Skin epidermis (tissue), 12 donors: ENCODE data around the gene ARSA.

Experiments
- H3K27ac ChIP-seq, 21 experiments: fragments of 200-600 bp; sonication (generic) in 11 of 21; one replicate each; pipeline ENCODE4 v1.5.0; 2020; ENCODE audit warnings: mild to moderate bottlenecking in 3 of 21, inconsistent platforms in 2 of 21, moderate library complexity in 2 of 21
- H3K4me3 ChIP-seq, 7 experiments: fragments of 200-600 bp; sonication (generic) in 2 of 7; one replicate each; pipeline ENCODE4 v1.5.0; 2020; ENCODE audit warnings: inconsistent platforms in 2 of 7, mild to moderate bottlenecking in 2 of 7, moderate library complexity in 1 of 7

The ARSA gene

DNA sequence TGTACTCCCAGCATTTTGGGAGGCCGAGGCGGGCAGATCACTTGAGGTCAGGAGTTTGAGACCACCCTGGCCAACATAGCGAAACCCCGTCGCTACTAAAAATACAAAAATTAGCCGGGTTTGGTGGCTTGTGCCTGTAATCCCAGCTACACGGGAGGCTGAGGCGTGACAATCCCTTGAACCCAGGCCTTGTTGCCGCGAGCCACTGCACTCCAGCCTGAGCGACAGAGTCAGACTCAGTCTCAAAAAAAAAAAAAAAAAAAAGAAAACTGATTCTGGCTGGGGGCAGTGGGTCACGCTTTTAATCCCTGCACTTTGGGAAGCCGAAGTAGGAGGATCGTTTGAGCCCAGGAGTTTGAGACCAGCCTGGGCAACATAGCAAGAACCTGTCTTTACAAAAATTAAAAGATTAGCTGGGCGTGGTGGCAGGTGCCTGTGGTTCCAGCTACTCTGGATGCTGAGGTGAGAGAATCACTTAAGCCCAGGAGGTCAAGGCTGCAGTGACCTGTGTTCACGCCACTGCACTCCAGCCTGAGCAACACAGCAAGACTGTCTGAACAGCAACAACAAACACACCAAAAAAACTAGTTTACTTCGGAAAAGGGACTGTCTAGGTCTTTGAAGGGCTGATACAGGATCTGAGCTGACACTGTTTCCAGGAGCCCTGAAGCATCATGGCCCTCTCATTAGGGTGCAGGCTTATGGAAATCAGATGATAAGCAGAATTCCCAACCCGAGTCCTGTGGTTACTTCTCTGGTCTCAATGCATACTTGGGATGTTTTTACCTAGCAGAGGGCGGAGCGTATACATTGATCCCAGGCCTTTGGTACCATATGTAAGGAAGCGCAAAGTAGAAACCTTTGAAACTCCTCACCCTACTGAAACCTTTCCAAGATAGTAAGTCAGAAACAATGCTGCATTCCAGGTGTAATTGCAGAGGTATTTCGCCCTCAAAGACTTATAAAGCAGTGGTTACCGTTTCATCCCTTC is 43.6 kb downstream of the ARSA start:
- no peak overlapping the region for H3K4me3 ChIP-seq
- H3K27ac ChIP-seq = no peak overlapping the region

DNA sequence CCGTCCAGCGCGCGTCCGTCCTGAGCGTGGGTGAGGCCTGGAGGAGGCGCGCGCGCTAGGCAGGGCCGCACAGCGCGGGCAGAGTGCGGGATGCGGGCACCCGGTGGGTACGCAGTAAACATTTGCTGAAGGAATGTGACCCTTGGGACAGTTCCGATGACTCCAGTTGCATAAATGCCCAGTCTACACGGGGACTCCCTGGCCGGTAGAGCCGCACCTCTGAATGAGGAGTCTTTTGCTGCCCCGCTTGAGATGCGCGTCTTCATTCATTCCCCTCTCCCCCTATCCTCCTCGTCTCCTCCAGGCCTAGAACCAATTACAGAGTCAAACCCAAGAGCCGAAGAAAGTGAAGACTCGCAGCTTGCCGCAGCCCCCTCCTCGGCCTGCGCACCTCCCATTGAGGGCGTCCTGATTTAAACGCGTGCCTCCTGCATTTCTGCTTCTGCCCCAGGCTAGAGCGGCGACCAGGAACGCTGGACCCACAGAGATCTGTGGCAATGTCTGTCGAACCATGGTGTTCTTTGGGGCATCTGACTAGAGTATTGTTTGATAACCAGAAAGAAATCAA is 44.6 kb downstream of the ARSA start:
- peak overlapping the region; percentile 42 to 99 (median 98) for H3K27ac ChIP-seq

DNA sequence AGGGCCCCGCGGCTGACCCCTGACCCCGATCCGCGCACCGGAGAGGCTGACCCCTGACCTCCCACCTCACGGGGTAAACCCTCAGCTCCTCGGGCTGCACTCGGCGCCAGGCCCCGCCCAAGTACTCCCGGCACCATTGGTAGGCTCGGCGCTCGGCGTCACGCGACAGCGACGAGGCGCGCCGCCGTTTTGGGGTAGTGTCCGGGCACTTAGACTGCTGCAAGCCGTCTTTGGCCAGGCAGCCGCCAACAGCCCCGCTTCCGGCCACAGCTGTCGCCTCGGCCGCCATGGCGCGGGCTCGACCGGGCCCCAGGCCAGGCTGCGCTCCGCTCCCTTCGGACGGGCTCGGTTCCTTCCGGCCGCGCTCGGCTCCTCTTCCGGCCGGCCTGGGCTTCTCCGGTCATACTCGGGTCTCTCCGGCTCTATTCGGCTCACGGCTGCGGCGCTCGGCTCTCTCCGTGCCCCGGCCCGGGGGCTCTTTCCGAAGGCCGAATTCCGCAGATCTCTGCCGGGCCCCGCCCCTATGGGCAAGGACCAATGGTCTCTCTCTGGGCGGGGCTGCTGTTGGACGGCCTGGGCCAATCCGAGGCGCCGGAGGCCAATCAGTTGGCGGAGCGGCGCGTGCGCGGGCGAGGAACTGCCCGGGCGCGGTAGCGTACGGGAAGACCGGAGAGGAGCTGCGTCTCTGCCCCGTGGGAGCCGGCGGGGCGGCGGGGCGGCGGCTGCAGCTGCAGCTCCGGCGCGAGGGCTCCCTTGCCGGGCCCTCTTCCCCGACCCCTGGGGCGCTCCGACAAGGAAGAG is 45.3 kb downstream of the ARSA start, which contains the start of gene CHKB:
Gene CHKB (minus strand): TSS at position 357 of the 801 bp plus-strand sequence. CDS start 68 bp downstream, at position 289.
- Histone ChIP-seq H3K4me3 (peak within 1 kb of the TSS; percentile 64 to 93 (median 76)), H3K27ac (peak within 1 kb of the TSS; percentile 86 to 99 (median 98))

More for the DNA sequence above, 44.6 kb downstream of the ARSA start:
- H3K4me3 ChIP-seq = peak overlapping the region; percentile 64 to 93 (median 76)

DNA sequence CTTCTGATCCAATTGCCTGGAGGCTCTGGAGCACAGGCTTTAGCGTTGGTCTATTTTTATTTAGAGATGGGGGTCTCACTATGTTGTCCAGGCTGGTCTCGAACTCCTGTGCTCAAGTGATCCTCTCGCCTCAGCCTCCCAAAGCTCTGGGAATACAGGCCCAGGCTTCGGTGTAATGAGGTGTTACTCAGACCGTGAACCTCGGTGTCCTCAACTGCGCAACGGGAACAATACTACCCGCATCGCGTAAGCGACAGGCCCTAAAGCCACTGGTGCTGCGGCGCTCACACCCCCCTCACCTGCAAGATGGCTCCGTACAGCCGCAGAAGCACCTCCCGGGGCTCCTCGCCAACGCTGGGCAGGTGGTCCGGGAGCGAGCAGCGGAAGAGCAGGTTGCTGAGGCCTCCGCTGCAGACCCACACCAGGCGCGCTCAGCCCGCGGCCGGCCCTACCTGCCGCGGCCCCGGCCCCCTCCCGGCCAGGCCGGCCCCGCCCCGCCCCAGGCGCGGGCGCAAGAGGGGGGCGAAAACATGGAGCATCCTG is 45.9 kb downstream of the ARSA start:
- H3K4me3 ChIP-seq = peak overlapping the region; percentile 64 to 93 (median 76)
- peak overlapping the region; percentile 86 to 99 (median 98) for H3K27ac ChIP-seq

DNA sequence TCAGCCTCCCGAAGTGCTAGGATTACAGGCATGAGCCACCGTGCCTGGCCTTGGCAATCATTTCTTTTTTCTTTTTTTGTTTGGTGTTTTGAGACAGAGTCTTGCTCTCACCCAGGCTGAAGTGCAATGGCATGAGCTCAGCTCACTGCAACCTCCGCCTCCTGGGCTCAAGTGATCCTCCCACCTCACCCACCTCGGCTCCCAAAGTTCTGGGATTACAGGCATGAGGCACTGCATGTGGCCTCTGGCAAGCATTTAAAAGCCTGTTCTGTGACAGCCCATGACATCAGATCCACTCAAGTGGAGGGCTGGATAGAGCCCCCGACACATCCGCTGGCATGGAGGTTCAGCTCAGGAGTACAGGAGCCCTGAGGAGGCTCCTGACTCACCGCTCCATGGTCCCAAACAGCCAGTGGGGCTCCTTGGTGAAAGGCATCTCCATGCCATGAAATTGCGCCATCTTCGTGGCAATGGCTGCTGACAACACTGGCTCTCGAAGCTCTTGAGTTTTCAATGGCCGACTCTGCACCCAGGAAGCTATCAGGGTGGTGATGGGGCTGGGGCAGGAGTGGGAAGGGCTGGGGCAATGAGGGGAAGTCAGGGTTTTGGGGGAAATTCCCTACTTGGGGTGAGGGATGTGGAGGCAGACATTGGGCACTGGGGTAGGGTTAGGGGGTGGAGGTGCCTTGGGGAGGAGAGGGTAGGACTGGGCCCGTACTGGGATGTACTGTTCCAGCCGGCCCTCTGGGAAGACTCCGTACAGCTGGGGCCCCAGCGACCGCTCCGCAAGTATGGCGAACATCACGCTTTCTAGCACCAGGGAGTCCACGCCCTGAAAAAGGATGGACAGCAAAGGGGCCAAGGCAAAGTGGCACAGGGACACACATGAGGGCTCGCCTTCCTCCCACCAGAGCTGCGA is 46.7 kb downstream of the ARSA start:
- Histone ChIP-seq H3K4me3 (peak overlapping the region; percentile 64 to 93 (median 76)), H3K27ac (peak overlapping the region in 20 of 21 experiments; percentile 89 to 99 (median 98))

DNA sequence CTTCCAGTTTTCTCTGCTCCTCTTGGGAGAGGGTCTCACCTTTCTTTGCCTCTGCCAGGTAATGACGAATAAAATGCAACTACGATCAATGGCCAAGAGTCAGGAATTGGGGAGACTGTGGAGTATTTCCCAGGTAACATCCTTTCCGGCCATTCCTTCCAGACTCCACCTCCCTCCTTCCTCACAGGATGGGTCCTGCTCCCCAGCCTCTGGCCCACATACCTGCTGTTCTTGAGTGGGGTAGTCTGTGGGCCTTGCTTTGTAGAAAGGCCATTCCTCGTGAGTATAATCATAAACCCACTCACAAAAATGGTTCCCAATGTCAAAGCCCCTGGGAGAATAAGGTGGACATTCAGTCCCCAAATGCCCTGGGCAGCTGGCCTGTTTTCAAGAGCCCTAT is 48.2 kb downstream of the ARSA start:
- H3K4me3 ChIP-seq = no peak overlapping the region
- no peak overlapping the region for H3K27ac ChIP-seq

DNA sequence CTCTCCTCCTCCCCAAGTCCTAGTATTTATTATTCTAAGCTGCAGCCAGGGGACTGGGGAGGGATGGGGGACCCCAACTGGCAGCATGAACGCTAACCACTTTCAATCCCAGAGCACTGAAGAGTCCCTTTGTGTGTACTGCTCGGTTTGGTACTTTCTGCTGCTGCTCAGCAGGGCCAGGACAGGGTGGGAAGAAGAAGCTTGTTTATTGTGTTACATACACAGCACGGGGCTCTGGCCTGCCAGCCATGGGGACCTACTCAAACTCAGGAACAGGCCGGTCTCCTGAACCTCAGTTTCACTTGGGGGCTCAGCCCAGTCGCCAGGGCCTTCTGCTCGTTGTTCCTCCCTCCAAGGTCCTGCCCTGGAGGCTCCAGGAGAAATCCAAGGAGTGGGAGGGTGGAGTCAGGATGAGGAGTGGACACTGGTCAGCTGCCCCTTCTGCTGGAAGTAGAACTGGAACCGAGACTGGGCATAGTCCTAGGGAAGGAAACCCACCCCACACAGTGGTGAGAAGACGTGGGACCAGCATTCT is 49.1 kb downstream of the ARSA start:
- H3K4me3 ChIP-seq = no peak overlapping the region
- H3K27ac ChIP-seq = no peak overlapping the region

DNA sequence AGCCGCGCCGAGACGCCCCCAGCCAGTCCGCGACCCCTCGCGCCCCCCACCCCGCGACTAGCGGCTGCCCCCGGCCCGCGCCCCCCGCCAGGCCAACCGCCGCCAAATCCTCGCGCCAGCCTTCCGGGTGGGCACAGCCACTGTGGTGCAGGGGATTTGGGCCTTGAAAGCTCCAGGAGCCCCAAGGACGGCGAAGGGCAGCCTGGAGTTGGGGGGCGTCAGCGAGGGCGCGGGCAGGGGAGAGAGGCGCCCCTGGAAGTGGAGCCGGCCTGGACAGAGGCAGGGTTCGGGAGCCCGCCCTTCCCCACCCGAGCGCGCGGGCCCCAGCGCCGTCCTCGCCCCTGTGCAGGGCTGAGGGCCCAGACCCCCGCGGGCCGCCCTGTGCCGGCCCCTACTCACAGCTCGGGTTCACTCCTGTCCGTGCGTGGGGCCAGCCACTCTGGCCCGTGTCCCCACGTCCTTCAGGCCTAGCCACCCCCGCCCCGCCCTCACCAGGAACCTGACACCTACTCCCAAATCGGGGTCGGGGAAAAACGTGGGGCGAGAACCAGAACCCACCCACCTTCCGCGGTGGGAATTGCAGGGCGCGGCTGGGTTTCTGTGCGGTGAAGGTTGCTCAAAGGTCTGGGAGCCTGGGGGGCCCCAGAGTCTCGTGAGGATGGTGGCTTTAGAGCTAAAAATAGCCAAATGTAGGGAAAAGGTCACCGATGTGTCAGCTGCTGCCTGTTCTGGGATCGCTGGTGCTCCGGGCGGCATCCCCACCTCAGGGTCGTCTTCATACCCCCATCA is 49.8 kb downstream of the ARSA start, which contains the start of gene CPT1B:
Gene CPT1B (minus strand): TSS at position 441 of the 789 bp plus-strand sequence. CDS start 512 bp downstream, outside the sequence.
- Histone ChIP-seq H3K4me3 (peak within 1 kb of the TSS in 1 of 7 experiments; percentile 3), H3K27ac (peak within 1 kb of the TSS in 4 of 21 experiments; percentile 3 to 29 (median 16))

DNA sequence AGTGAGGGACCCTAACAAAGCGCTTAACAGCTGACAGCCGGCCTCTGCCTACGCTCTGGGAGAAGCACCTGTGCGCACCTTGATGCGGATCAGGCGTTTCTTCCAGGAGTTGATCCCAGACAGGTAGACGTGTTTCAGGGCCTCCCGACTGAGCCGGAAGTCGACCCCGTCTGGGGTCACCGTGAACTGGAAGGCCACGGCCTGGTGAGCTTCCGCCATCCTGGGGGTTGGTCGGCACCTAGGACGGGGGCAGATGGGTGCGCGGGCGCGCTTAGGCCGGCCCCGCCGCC is 50.3 kb downstream of the ARSA start:
- Histone ChIP-seq H3K27ac (no peak overlapping the region), H3K4me3 (peak overlapping the region in 1 of 7 experiments; percentile 3)

DNA sequence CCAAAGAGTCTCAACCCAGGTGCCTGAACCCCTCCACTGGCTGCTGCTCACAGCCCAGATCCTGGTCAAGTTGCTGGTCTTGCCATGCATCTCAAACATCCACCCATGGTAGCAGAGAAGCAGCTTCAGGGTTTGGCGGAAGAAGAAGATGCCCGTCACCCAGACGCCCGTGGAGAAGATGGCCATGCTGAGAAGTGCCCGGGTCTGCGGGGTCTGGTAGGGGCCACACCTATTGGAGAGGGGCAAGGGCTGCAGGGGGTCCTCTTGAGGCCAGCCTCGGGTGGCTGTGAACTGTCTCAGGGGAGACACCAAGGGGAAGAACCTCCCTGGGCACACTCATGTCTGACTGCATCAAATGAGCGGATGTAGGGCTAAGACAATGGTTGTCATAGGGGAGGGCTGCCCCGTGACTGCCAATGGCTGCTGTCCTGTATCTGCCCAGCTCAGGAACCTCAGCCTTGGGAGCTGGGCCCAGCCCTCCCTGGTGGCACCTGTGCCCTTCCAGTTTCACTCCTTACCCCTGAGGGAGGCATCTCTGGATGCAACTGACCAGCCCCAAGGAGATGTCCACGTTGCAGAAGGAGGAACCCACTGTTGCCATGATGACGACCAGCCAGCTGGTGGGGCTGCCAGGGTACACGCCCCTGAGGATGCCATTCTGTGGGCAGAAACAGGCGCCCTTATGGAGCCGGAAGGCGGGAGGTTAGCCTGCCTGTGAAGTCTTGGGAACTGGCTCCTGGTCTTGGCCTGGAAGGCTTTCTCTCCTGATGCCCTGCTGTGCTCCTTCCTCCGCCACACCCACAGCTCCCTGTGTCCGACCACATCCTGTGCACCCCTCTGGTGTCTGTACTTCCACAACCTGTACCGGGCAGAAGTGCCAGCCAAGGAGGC is 50.9 kb downstream of the ARSA start:
- Histone ChIP-seq H3K4me3 (no peak overlapping the region), H3K27ac (no peak overlapping the region)

DNA sequence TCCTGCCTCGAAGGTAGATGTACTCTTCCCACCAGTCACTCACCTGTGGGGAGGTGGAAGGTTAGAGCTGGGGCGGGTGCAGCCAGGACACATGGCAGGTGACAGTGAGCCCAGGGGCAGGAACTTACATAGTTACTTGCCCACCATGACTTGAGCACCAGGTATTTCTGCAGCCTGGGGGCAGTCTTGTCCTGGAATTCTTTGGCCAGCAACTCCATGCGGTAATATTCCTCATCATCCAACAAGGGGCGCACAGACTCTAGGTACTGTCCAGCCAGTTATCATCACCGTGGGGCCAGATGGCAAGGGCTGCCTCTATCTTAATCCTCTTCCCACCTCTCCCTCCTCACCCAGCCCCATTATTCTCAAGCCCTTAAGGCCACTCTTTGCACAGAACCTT is 51.9 kb downstream of the ARSA start:
- Histone ChIP-seq H3K27ac (no peak overlapping the region), H3K4me3 (no peak overlapping the region)

DNA sequence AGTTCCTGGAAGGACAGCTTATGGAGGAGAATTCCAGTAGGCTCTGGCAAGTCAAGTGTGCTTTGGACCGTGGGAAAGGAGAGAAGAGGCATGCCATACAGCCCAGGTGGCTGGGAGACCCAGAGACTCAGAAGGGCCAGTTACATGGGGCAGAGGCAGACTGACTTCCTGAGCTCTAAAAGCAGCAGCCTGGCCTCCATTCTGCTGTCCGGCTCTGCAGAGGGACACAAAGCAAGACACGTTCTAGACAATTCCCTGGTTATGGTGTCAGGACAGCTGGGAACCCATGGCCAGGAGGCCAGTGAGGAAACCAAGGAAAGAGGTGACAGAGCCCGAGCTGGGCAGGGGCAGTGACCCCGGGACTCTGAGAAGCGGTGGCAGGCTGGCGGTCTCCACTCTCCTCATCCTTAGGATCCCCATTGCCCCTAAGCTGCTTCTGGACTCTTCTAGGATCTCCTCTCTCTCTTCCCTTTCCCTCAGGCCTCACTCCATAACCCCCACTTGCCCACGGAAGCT is 52.5 kb downstream of the ARSA start:
- H3K27ac ChIP-seq = no peak overlapping the region
- no peak overlapping the region for H3K4me3 ChIP-seq
